ENCODE results near the gene FAM50A.

FAM50A gene

DNA sequence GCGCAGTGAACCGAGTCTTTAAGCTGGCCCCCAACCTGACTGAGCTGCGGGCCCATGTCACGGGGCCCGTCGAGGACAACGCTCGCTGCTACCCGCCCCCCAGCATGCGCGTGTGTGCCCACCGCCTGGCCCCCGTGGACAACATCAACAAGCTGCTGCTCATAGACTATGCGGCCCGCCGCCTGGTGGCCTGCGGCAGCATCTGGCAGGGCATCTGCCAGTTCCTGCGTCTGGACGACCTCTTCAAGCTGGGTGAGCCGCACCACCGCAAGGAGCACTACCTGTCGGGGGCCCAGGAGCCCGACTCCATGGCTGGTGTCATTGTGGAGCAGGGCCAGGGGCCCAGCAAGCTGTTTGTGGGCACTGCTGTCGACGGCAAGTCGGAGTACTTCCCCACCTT is 16.4 kb downstream of the FAM50A start:
- H3K36me3 Mint-ChIP-seq (ENCODE audit: low read depth) = peaks cover 4% of the 10 kb centered on the region
- no peaks in the 10 kb centered on the region for H3K9me3 Mint-ChIP-seq
- H3K27ac Mint-ChIP-seq = no peak overlapping the region
- H3K27me3 Mint-ChIP-seq (ENCODE audit: low read depth) = no peaks in the 10 kb centered on the region
- H3K4me3 Mint-ChIP-seq = peak overlapping the region; percentile 21
- H3K4me1 Mint-ChIP-seq (ENCODE audit: low read depth) = peaks cover 7% of the 10 kb centered on the region

DNA sequence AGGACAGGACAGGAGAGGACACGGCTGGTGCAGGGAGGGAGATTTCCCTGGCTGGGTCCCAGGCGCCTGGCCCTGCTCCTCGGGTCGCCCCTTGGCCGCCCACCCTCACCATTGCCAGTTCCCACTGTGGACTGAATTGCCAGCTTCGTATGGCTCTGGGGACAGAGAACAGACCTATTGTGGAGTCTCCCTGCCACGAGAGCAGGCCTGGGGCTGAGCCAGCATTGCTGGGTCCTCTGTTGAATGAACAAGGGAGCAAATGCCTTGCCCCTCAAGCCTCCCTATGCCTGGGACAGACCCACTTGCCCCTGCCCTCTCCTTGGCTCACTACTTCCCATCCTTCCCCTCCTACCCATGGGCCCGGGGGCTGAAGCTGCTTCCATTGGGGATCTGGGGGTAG is 18.5 kb downstream of the FAM50A start:
- H3K27ac Mint-ChIP-seq = no peak overlapping the region
- H3K27me3 Mint-ChIP-seq (ENCODE audit: low read depth) = no peaks in the 10 kb centered on the region
- H3K36me3 Mint-ChIP-seq (ENCODE audit: low read depth) = peaks cover 4% of the 10 kb centered on the region
- H3K4me1 Mint-ChIP-seq (ENCODE audit: low read depth) = peaks cover 5% of the 10 kb centered on the region
- H3K9me3 Mint-ChIP-seq = no peaks in the 10 kb centered on the region
- no peak overlapping the region for H3K4me3 Mint-ChIP-seq

- H3K4me3 Mint-ChIP-seq = no peak overlapping the region
- H3K36me3 Mint-ChIP-seq (ENCODE audit: low read depth) = peaks cover 4% of the 10 kb centered on the region
- no peak overlapping the region for H3K27ac Mint-ChIP-seq
- H3K9me3 Mint-ChIP-seq = no peaks in the 10 kb centered on the region
- peaks cover 3% of the 10 kb centered on the region for H3K4me1 Mint-ChIP-seq (ENCODE audit: low read depth)
- H3K27me3 Mint-ChIP-seq (ENCODE audit: low read depth) = no peaks in the 10 kb centered on the region
These were observed 19.8 kb downstream of the FAM50A start for GRCh38 chrX:154463611-154464220.

DNA sequence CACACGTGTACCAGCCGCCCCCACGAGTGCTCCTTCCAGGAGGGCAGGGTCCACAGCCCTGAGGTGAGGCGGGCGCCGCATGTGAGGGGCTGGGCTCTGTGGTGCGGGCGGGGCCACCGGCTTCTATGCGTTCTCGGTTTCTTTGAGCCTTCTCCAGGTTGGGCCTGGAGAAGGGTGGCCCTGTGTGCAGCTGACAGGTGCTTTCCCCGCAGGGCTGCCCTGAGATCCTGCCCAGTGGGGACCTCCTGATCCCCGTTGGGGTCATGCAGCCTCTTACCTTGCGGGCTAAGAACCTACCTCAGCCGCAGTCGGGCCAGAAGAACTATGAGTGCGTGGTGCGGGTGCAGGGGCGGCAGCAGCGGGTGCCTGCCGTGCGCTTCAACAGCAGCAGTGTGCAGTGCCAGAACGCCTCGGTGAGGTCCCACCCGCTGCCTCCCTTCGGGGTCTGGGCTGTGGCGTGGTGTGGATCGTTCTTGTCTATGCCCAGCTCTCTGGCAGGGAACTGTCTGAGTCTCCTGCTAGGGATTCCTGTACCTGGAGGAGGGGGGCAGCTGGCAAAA is 20.9 kb downstream of the FAM50A start:
- no peaks in the 10 kb centered on the region for H3K9me3 Mint-ChIP-seq
- no peaks in the 10 kb centered on the region for H3K4me1 Mint-ChIP-seq (ENCODE audit: low read depth)
- H3K27ac Mint-ChIP-seq = no peak overlapping the region
- no peaks in the 10 kb centered on the region for H3K27me3 Mint-ChIP-seq (ENCODE audit: low read depth)
- H3K36me3 Mint-ChIP-seq (ENCODE audit: low read depth) = peaks cover 4% of the 10 kb centered on the region
- no peak overlapping the region for H3K4me3 Mint-ChIP-seq

DNA sequence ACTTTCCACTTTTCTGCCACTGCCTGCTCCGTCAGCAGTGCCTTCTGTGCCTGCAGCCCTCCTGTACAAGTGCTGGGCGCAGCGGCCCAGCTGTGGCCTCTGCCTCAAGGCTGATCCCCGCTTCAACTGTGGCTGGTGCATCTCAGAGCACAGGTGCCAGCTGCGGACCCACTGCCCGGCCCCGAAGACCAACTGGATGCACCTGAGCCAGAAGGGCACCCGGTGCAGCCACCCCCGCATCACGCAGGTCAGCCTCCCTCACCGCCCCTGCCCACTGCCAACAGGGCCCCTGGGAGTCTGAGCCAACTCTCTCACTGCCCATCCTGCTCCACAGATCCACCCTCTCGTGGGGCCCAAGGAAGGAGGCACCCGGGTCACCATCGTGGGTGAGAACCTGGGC is 21.7 kb downstream of the FAM50A start:
- H3K36me3 Mint-ChIP-seq (ENCODE audit: low read depth) = peaks cover 4% of the 10 kb centered on the region
- no peaks in the 10 kb centered on the region for H3K4me1 Mint-ChIP-seq (ENCODE audit: low read depth)
- H3K27me3 Mint-ChIP-seq (ENCODE audit: low read depth) = no peaks in the 10 kb centered on the region
- H3K27ac Mint-ChIP-seq = no peak overlapping the region
- no peak overlapping the region for H3K4me3 Mint-ChIP-seq
- H3K9me3 Mint-ChIP-seq = no peaks in the 10 kb centered on the region

DNA sequence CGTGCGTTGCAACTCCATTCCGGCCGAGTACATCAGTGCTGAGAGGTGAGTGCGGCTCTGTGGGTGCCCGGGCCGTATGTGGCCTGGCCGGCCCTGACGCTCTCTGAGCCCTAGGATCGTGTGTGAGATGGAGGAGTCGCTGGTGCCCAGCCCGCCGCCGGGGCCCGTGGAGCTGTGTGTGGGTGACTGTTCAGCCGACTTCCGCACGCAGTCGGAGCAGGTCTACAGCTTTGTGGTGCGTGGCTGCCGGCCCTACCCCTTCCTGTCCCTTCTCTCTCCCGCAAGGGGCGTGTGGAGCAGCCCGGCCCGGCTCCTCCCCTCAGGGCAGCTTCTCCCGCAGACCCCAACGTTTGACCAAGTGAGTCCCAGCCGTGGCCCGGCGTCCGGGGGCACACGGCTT is 22.1 kb downstream of the FAM50A start:
- H3K4me3 Mint-ChIP-seq = no peak overlapping the region
- peaks cover 3% of the 10 kb centered on the region for H3K36me3 Mint-ChIP-seq (ENCODE audit: low read depth)
- no peaks in the 10 kb centered on the region for H3K27me3 Mint-ChIP-seq (ENCODE audit: low read depth)
- H3K4me1 Mint-ChIP-seq (ENCODE audit: low read depth) = no peaks in the 10 kb centered on the region
- no peak overlapping the region for H3K27ac Mint-ChIP-seq
- no peaks in the 10 kb centered on the region for H3K9me3 Mint-ChIP-seq

- Mint-ChIP-seq H3K36me3 (ENCODE audit: low read depth) (peaks cover 2% of the 10 kb centered on the region), H3K9me3 (no peaks in the 10 kb centered on the region), H3K4me1 (ENCODE audit: low read depth) (no peaks in the 10 kb centered on the region), H3K27ac (no peak overlapping the region), H3K4me3 (no peak overlapping the region), H3K27me3 (ENCODE audit: low read depth) (no peaks in the 10 kb centered on the region)
These were observed 23.0 kb downstream of the FAM50A start for GRCh38 chrX:154466907-154467306.

GRCh38 chrX:154467556-154467955 is 23.6 kb downstream of the FAM50A start:
- Mint-ChIP-seq H3K4me1 (ENCODE audit: low read depth) (no peaks in the 10 kb centered on the region), H3K27me3 (ENCODE audit: low read depth) (no peaks in the 10 kb centered on the region), H3K9me3 (no peaks in the 10 kb centered on the region), H3K36me3 (ENCODE audit: low read depth) (peaks cover 2% of the 10 kb centered on the region), H3K4me3 (no peak overlapping the region), H3K27ac (no peak overlapping the region)

GRCh38 chrX:154468217-154468616 is 24.3 kb downstream of the FAM50A start:
- no peaks in the 10 kb centered on the region for H3K27me3 Mint-ChIP-seq (ENCODE audit: low read depth)
- no peaks in the 10 kb centered on the region for H3K36me3 Mint-ChIP-seq (ENCODE audit: low read depth)

DNA sequence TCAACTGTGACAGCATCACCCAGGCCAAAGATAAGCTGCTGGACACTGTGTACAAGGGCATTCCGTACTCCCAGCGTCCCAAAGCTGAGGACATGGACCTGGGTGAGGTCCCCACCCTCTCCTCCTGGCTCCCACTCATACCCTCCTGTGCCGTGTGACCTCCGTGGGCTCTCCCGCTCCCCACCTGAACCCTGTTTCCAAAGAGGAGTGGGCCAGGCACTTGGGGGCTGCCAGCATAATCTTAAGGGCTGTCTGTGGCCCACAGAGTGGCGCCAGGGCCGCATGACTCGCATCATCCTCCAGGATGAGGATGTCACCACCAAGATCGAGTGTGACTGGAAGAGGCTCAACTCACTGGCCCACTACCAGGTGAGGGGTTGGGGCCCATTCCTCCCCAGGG is 25.2 kb downstream of the FAM50A start:
- H3K4me3 Mint-ChIP-seq = no peak overlapping the region
- no peaks in the 10 kb centered on the region for H3K27me3 Mint-ChIP-seq (ENCODE audit: low read depth)
- H3K9me3 Mint-ChIP-seq = no peaks in the 10 kb centered on the region
- no peaks in the 10 kb centered on the region for H3K36me3 Mint-ChIP-seq (ENCODE audit: low read depth)
- no peak overlapping the region for H3K27ac Mint-ChIP-seq
- no peaks in the 10 kb centered on the region for H3K4me1 Mint-ChIP-seq (ENCODE audit: low read depth)

More at GRCh38 chrX:154468217-154468616, 24.3 kb downstream of the FAM50A start:
- Mint-ChIP-seq H3K4me1 (ENCODE audit: low read depth) (no peaks in the 10 kb centered on the region), H3K4me3 (no peak overlapping the region), H3K9me3 (no peaks in the 10 kb centered on the region), H3K27ac (no peak overlapping the region)

- Mint-ChIP-seq H3K4me3 (no peak overlapping the region), H3K27me3 (ENCODE audit: low read depth) (no peaks in the 10 kb centered on the region), H3K4me1 (ENCODE audit: low read depth) (no peaks in the 10 kb centered on the region), H3K27ac (no peak overlapping the region), H3K9me3 (no peaks in the 10 kb centered on the region), H3K36me3 (ENCODE audit: low read depth) (no peaks in the 10 kb centered on the region)
These were observed 25.9 kb downstream of the FAM50A start for GRCh38 chrX:154469880-154470279.

GRCh38 chrX:154470434-154470833 is 26.5 kb downstream of the FAM50A start:
- no peaks in the 10 kb centered on the region for H3K9me3 Mint-ChIP-seq
- no peak overlapping the region for H3K4me3 Mint-ChIP-seq
- H3K4me1 Mint-ChIP-seq (ENCODE audit: low read depth) = peaks cover 2% of the 10 kb centered on the region
- H3K27ac Mint-ChIP-seq = no peak overlapping the region
- H3K36me3 Mint-ChIP-seq (ENCODE audit: low read depth) = no peaks in the 10 kb centered on the region
- H3K27me3 Mint-ChIP-seq (ENCODE audit: low read depth) = no peaks in the 10 kb centered on the region

DNA sequence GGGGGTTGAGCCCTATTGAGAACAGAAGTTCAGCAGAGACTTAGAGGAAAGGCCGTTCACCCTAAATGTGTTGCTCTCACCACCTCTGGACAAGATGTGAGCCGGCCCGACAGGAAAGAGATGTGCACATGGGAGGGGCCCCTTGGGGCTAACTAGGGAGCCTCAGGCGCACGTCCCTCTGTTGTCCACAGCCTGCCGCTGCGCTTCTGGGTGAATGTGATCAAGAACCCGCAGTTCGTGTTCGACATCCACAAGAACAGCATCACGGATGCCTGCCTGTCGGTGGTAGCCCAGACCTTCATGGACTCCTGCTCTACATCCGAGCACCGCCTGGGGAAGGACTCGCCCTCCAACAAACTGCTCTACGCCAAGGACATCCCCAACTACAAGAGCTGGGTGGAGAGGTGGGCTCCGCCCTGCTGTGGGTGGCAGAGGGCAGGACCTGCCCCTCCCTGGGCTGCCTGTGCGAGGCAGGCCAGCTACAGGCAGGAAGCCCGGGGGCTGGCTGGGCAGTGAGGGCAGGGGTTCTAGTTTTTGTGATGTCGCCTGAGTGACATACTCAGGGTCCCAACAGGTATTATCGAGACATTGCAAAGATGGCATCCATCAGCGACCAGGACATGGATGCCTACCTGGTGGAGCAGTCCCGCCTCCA is 27.1 kb downstream of the FAM50A start:
- H3K4me3 Mint-ChIP-seq = no peak overlapping the region
- H3K9me3 Mint-ChIP-seq = no peaks in the 10 kb centered on the region
- no peak overlapping the region for H3K27ac Mint-ChIP-seq

GRCh38 chrX:154471839-154472684 is 28.1 kb downstream of the FAM50A start:
- H3K4me1 Mint-ChIP-seq (ENCODE audit: low read depth) = peaks cover 7% of the 10 kb centered on the region

More for the DNA sequence above, 27.1 kb downstream of the FAM50A start:
- Mint-ChIP-seq H3K4me1 (ENCODE audit: low read depth) (peaks cover 4% of the 10 kb centered on the region), H3K27me3 (ENCODE audit: low read depth) (no peaks in the 10 kb centered on the region), H3K36me3 (ENCODE audit: low read depth) (no peaks in the 10 kb centered on the region)

More at GRCh38 chrX:154471839-154472684, 28.1 kb downstream of the FAM50A start:
- Mint-ChIP-seq H3K27ac (no peak overlapping the region), H3K36me3 (ENCODE audit: low read depth) (no peaks in the 10 kb centered on the region), H3K4me3 (no peak overlapping the region), H3K27me3 (ENCODE audit: low read depth) (no peaks in the 10 kb centered on the region), H3K9me3 (no peaks in the 10 kb centered on the region)

Measured in T-helper 1 cell treated with Interleukin-12 subunit alpha and Interleukin-12 subunit beta and Interleukin-4 antibody, amounts not matched to agents 30 μg/mL and 1 μg/mL, for 36 hours (primary cell).